Glutamatergic neuron (in vitro differentiated cells): ENCODE results near the gene KIRREL2. TPM values are rescaled to one million over a fixed set of nuclear protein-coding genes. Genes with fewer than 3 reads are reported as not detected.

ENCODE experiments used
- DNase-seq: peaks from one replicate; pipeline ENCODE4 v3.0.0; 2022
- H3K27ac Mint-ChIP-seq: one replicate; pipeline ENCODE4 v1.8.0; 2020; ENCODE audit warnings: mild to moderate bottlenecking, mixed read lengths, inconsistent platforms; ENCODE audit not compliant: unreplicated experiment
- H3K27me3 Mint-ChIP-seq: one replicate; pipeline ENCODE4 v1.8.0; 2020; ENCODE audit warnings: mild to moderate bottlenecking, moderate library complexity, mixed read lengths, inconsistent platforms; ENCODE audit not compliant: unreplicated experiment
- H3K36me3 Mint-ChIP-seq: one replicate; pipeline ENCODE4 v1.8.0; 2020; ENCODE audit warnings: mild to moderate bottlenecking, mixed read lengths, inconsistent platforms; ENCODE audit not compliant: unreplicated experiment
- H3K4me1 Mint-ChIP-seq: one replicate; pipeline ENCODE4 v1.8.0; 2020; ENCODE audit warnings: mild to moderate bottlenecking, low read depth, mixed read lengths, inconsistent platforms; ENCODE audit not compliant: unreplicated experiment
- H3K4me3 Mint-ChIP-seq: one replicate; pipeline ENCODE4 v1.8.0; 2020; ENCODE audit warnings: mild to moderate bottlenecking, mixed read lengths, inconsistent platforms; ENCODE audit not compliant: unreplicated experiment
- H3K9me3 Mint-ChIP-seq: one replicate; pipeline ENCODE4 v1.8.0; 2020; ENCODE audit warnings: mild to moderate bottlenecking, moderate library complexity, mixed read lengths, inconsistent platforms; ENCODE audit not compliant: unreplicated experiment
- total RNA-seq: library from RNA; stranded (reverse); fragmentation: NEBNext Ultra II Directional; extraction: Animal tissue kit (Norgen Biotek cat#: 25700); gene quantifications from one replicate; pipeline ENCODE4 v1.2.1, GENCODE V29; 2021; ENCODE audit not compliant: unreplicated experiment
- TF ChIP-seq, protein P1 (sequence below): fragments of 200-600 bp; sonication (generic); IDR thresholded peaks from one replicate; pipeline ENCODE4 v1.5.0; 2021; ENCODE audit not compliant: partially characterized antibody, unreplicated experiment

Gene KIRREL2
- total RNA-seq, 1 donor from 2014 or later, result 47.1 TPM

DNA sequence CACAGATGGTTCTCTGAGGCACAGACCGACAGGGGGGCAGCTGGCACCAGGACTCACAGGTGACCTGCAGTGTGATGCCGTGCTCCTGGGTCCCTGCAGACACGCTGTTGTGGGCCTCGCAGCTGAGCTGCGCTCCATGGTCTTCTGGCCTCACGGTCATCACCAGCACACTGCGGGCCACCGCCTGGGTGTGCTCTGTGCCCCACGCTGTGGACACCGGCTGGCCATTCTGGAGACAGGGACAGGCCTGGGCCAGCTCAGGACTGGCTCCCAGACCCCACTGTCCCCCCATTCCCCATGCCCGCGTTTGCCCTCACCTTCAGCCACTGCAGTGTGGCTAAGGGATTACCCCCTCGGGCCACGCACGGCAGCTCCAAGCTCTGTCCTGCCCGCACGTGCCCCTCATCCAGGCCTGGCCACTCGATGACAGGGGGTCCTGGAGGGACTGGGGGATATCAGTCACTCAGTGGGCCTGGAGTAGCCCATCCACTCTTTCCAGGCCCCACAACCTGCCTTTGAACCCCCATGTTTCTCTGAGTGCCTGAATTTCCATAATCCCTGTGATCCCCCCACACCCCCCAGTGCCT, 7.7 kb upstream of the KIRREL2 start:
- H3K27me3 Mint-ChIP-seq, result peaks cover 13% of the 10 kb centered on the region
- DNase-seq, result no peak
- TF ChIP-seq, protein P1, sequence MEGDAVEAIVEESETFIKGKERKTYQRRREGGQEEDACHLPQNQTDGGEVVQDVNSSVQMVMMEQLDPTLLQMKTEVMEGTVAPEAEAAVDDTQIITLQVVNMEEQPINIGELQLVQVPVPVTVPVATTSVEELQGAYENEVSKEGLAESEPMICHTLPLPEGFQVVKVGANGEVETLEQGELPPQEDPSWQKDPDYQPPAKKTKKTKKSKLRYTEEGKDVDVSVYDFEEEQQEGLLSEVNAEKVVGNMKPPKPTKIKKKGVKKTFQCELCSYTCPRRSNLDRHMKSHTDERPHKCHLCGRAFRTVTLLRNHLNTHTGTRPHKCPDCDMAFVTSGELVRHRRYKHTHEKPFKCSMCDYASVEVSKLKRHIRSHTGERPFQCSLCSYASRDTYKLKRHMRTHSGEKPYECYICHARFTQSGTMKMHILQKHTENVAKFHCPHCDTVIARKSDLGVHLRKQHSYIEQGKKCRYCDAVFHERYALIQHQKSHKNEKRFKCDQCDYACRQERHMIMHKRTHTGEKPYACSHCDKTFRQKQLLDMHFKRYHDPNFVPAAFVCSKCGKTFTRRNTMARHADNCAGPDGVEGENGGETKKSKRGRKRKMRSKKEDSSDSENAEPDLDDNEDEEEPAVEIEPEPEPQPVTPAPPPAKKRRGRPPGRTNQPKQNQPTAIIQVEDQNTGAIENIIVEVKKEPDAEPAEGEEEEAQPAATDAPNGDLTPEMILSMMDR, result no peak
- peaks cover 14% of the 10 kb centered on the region for H3K9me3 Mint-ChIP-seq
- peaks cover 27% of the 10 kb centered on the region for H3K4me1 Mint-ChIP-seq
- H3K27ac Mint-ChIP-seq, result no peak overlapping the region
- peaks cover 14% of the 10 kb centered on the region for H3K36me3 Mint-ChIP-seq
- H3K4me3 Mint-ChIP-seq, result no peak overlapping the region

DNA sequence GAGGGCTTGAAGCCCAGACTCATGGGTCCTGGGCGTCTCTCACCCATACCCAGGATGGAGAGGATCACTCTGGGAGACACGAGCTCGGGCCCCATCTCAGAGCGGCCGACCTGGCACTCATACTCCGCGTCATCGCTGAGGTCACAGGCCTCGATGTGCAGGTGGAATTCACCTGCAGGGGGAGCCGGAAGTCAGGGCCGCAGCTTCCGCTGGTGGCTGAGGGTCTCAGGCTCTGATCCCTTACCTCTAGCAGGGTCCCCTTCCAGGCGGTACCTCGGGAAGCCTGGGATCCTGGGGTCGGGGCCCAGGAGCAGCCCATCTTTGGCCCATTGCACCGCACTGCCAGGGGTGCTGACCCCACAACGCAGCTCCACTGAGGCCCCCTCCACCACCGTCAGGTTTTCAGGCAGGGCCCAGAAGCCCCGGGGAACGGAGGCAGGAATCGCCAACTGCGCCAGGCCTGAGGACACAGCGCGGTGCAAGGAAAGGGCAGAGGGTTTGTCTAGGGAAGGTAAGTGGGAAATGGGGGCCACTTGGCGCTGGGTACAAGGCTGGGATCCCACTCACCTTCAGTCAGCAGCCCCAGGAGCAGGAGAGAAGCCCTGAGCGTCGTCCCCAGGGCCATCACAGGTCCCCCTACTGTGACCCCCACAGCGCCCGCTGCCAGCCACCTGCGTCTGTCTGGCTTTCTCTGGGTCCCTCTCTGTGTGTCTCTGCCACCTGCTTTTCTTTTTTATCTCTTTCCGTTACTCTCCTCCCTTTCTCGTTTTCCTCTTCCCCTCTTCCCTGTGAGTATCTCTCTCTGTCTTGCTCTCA, 5.3 kb upstream of the KIRREL2 start:
- peak; percentile 61 for DNase-seq
- Mint-ChIP-seq H3K27ac (no peak overlapping the region), H3K4me1 (peaks cover 31% of the 10 kb centered on the region), H3K9me3 (peaks cover 16% of the 10 kb centered on the region), H3K4me3 (no peak overlapping the region), H3K27me3 (peaks cover 16% of the 10 kb centered on the region), H3K36me3 (peaks cover 2% of the 10 kb centered on the region)
- TF ChIP-seq, protein P1, result peak; percentile 25

DNA sequence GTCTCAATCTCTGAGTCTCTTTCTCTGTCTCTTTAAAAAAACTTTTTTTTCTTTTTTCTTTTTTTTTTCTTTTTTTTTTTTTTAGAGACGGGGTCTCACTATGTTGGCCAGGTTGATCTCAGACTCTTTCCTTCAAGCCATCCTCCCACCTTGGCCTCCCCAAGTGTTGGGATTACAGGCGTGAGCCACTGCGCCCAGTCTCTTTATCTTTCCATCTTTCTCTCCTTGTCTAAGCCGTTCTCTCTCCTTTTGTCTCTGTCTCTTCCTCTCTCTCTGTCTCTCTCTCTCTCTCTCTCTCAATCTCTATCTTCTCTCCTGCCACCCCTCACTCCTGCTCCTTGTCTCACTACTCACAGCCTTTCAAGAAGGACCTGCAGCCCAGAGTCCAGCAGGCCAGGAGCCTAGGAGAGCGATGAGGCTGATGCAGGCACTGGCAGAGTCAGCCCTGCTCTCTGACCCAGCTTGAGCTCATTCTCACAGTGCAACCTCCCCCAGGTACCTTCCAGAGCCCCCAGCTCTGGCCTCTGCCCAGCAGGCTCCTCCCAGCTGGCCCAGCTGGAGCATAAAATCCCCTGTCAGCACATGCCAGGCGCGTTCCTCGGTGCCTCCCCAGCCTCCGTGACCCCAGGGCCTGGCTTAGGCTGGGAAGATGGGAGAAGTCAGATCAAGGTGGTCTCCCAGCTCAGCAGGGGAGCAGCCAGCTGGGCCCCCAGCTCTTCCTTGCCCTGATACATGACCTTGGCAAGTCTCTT, 4.5 kb upstream of the KIRREL2 start, which contains the start of gene NPHS1:
TSS of gene NPHS1 (minus strand) at position 476 of the 752 bp plus-strand sequence. CDS start 667 bp downstream, outside the sequence.
- Mint-ChIP-seq H3K4me1 (peaks cover 28% of the 10 kb centered on the region), H3K4me3 (peak within 1 kb of the TSS; percentile 48), H3K36me3 (no peaks in the 10 kb centered on the region), H3K27me3 (peaks cover 13% of the 10 kb centered on the region), H3K27ac (peak within 1 kb of the TSS; percentile 73), H3K9me3 (peaks cover 15% of the 10 kb centered on the region)
- no peak for DNase-seq
- TF ChIP-seq, protein P1, result no peak

DNA sequence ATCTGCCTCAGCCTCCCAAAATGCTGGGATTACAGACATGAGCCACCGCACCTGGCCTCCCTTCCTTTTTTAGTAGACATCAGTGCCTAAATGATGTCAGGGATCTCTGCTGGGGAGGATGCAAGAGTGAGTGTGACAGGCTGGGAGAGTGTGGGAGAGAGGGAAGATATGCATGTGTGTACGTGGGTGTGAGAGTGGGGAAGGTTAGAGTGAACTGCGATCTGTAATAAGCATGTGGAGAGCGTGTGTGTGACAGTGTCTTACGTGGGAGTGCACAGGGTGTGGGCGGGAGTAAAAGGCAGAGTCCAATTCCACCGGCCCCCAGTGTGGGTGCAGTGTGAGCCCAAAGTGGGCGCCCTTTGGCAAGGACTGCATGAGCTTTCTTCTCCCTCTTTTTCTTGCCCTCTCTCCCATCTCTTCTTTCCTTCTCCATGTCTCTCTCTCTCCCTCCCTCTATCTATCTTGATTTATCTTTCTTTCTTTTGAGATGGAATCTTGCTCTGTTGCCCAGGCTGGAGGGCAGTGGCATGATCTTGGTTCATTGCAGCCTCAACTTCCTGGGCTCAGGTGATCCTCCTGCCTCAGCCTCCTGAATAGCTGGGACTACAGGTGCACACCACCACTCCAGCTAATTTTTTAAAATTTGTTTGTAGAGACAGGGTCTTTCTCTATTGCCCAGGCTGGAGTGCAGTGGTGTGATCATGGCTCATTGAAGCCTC, 3.5 kb upstream of the KIRREL2 start:
- TF ChIP-seq, protein P1, result no peak
- H3K27ac Mint-ChIP-seq, result peak overlapping the region; percentile 73
- peaks cover 14% of the 10 kb centered on the region for H3K9me3 Mint-ChIP-seq
- no peak for DNase-seq
- no peaks in the 10 kb centered on the region for H3K36me3 Mint-ChIP-seq
- H3K4me3 Mint-ChIP-seq, result peak overlapping the region; percentile 48
- H3K27me3 Mint-ChIP-seq, result peaks cover 15% of the 10 kb centered on the region
- peaks cover 30% of the 10 kb centered on the region for H3K4me1 Mint-ChIP-seq
